Subcutaneous adipose tissue (tissue), 4 donors: ENCODE measurements around the gene CHCHD10. TPM values are rescaled to one million over a fixed set of nuclear protein-coding genes. Genes with fewer than 3 reads are reported as not detected.

Source experiments
- total RNA-seq, 4 donors: library from RNA; depleted of rRNA; stranded (reverse); fragments of >200 nt; gene quantifications; one replicate each; pipeline ENCODE4 v1.1.0, GENCODE V29; 2016
- TF ChIP-seq, protein P1 (sequence below): fragments of 450-650 bp; IDR thresholded peaks from one replicate; pipeline ENCODE4 v1.5.1; 2016; ENCODE audit warnings: low read depth, mild to moderate bottlenecking, control low read depth, antibody characterized with exemption, moderate library complexity

CHCHD10 gene
- total RNA-seq, 4 donors from 2014 or later, result 9.3 to 84.6 (median 26.6) TPM

DNA sequence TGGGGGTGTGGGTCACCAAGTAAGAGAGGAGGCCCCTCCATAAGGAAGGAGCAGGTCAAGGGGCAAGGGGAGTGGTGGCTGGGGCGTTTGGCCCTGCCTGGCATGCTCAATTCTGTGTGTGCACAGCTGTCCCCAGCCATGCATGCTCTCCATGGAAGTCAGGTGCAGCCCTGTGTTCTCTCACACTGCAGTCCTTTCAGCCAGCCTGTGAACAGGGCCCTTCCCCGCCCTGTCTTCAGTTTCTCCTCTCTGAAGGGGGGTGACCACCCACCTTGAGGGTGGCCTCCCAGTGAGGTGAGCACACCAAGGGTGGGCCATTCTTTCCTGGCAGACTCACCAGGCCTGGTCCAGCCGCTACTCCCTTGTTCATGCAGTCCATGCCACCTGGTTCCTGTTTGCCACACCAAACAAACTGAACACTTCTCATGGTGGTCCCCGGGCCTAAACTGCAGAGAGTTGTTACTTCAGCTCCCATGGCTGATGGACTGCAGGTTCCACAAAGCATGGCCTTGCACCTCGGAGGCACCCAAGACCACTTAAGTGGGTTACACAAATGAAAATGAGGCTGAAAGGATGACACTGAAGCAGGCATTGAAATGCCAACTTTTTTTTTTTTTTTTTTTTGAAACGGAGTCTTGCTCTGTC lies 1.7 kb upstream of the CHCHD10 start:
- TF ChIP-seq, protein P1, sequence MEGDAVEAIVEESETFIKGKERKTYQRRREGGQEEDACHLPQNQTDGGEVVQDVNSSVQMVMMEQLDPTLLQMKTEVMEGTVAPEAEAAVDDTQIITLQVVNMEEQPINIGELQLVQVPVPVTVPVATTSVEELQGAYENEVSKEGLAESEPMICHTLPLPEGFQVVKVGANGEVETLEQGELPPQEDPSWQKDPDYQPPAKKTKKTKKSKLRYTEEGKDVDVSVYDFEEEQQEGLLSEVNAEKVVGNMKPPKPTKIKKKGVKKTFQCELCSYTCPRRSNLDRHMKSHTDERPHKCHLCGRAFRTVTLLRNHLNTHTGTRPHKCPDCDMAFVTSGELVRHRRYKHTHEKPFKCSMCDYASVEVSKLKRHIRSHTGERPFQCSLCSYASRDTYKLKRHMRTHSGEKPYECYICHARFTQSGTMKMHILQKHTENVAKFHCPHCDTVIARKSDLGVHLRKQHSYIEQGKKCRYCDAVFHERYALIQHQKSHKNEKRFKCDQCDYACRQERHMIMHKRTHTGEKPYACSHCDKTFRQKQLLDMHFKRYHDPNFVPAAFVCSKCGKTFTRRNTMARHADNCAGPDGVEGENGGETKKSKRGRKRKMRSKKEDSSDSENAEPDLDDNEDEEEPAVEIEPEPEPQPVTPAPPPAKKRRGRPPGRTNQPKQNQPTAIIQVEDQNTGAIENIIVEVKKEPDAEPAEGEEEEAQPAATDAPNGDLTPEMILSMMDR, result no peak

DNA sequence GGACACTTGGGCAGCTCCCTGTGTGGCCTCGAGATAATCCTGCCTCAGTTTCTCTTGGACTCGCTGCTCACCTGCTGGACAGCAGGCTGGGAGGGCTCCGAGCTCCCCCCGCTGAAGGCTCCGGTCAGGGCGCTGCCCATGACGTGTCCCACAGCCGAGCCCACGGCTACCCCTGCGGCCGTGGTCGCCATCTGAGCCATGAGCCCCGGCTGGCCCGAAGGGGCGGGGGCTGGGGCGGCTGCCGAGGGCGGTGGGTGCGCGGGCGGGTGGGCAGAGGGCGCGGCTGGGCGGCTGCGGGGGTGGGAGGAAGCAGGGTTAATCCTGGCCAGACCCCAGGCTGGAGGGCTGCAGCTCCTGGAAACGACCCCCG lies 484 bp downstream of the CHCHD10 start:
- TF ChIP-seq, protein P1, result no peak

DNA sequence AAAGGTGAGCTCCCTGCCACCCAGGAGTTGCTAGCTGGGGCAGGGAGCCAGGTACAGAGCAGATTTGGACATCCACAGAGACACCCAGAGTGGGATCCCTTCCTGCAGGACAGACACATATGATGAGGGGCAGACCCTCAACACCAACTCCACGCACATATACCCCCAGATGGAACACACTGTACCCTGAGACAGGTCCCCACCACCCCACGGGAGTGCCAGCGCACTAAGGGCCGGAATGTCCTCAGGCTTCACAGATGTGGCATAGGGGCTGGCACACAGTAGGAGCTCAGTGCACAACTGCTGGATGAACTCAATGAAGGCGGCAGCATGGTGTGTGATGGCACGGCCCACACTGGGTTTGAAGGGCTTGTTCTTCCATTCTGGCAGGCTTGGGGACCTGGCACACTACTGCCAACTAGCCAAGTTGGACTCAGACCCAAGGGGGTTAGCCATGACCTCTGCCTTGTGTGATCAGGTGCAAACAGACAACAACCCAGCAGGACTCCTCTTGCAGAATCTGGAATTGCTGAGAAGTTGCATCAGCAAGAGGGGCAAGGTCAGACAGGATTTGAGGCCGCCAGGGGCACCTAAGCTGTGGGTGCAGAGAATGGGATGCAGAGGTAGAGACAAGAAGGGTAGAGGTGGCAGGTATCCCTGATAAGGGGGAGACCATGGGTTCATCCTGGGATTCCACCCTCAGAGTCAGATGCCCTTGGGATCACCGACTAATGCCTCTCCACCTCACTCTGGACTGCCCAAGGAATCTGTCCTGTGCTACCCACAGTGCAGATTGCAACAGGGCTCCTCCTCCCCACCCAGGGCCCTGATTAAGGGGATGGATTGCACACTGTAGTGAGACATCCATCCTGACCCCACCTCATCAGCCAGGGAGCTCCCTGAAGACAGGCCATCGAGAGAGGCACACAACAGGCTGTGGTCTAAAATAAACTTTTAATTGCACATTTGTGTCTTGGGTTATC lies 2.6 kb downstream of the CHCHD10 start:
- TF ChIP-seq, protein P1, result no peak

DNA sequence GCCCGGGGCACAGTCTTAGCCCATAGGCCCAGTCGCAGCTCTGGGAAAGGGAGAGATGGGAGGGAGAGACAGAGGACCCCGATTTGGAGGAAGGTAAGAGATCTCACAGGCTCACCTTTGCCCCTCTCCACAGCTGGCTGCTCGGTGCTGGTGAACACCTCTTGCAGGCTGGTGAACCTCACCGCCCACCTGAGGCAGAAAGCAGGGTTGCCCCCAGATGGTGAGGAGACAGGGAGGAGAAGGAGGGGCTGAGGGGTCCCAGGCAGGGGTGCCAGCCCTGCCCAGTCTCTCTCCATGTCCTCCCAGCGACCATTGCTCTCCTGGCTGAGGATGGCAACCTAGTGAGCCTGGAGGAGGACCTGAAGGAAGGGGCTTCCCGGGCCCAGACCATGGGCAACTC lies 3.8 kb downstream of the CHCHD10 start:
- TF ChIP-seq, protein P1, result no peak

DNA sequence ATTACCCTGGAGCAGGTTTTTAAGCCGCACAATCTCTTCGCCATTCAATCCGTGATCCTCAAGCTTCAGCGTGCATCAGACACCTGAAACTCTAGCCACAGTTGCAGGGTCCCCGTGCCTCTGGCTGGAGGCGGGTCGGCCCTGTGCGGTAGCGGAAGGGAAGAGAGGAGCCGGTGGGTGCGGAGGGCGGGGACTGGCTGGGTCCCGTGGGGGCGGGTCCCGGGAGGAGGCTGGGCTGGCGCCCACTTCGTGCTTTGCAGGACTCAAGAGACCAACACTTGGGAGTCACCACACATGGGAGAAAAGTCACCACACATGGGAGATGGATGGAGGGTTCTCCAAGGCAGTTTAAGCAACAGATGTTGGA lies 4.2 kb downstream of the CHCHD10 start:
- TF ChIP-seq, protein P1, result no peak

DNA sequence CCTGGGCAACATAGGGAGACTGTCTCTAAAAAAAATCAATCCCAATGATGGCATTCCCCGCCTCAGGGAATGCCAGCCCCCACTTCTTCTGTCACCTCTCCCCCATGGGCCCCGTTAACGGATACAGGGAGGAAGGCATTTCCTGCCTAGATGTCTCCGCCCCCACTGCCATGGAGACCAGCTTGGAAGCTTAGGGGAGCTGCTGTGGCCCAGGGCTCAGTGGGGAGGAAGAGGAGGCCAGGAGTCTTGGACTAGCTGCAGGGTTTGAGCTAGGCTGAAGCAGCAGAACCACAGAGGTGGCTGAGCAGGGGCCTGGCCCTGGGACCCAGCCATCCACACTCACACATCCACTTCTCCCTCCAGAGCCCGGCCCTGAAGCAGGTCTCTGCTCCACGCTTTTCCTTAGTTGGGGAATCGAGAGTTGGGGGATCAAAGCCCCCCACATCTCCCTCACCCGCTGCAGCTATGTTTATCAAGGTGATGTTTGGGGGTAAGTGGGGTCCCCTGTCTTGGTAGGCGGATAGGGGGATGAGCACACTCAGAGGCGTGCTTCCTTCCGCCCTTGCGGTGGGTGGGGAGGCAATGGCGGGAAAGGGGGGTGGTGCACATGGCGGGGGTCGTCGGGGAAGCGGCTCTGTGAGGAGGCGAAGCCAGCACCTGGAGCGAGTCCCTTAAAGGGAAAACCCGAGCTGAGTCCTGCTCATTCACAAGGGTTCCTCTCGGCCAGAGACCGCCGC lies 4.8 kb downstream of the CHCHD10 start, which contains the start of gene C22orf15:
TSS of gene C22orf15 (plus strand) at position 149 of the 737 bp plus-strand sequence. CDS start at position 466, 317 bp downstream.
- TF ChIP-seq, protein P1, result no peak

DNA sequence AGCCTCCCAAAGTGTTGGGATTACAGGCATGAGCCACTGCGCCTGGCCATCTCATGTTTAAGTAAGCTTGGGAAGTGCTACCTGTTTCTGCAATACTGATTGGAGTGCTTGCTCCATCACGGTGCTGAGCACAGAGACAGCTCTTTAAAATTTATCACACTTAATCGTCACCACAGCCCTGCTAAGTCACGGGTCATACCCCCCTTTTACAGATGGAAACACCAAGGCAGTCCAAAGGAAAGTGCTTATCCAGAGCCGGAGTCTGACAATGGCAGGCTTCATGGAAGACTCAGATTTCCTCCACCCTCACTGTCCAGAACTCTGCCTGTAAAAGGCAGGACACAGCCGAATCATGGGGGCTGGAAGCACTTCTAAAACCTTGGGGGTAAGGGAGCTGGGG lies 7.7 kb downstream of the CHCHD10 start:
- TF ChIP-seq, protein P1, result no peak
